GM18868 (cell line): ENCODE results near the gene SLC8A1.

Source experiments
- ATAC-seq: cut with Tn5 transposase; IDR thresholded peaks from one replicate; pipeline ENCODE4 v1.9.1; 2021; ENCODE audit warnings: mild to moderate bottlenecking, moderate library complexity; ENCODE audit not compliant: unreplicated experiment

The SLC8A1 gene

GRCh38 chr2:40248294-40248693 is 203.6 kb downstream of the SLC8A1 start:
- ATAC-seq = no peak

GRCh38 chr2:40244675-40245074 is 207.2 kb downstream of the SLC8A1 start:
- ATAC-seq = peak; percentile 87

GRCh38 chr2:40244251-40244650 is 207.6 kb downstream of the SLC8A1 start:
- ATAC-seq = no peak

GRCh38 chr2:40243581-40244187 is 208.2 kb downstream of the SLC8A1 start:
- no peak for ATAC-seq

GRCh38 chr2:40242315-40242714 is 209.6 kb downstream of the SLC8A1 start:
- no peak for ATAC-seq

GRCh38 chr2:40240070-40240469 is 211.8 kb downstream of the SLC8A1 start:
- no peak for ATAC-seq

GRCh38 chr2:40230707-40231432 is 221.0 kb downstream of the SLC8A1 start:
- no peak for ATAC-seq

- no peak for ATAC-seq
Observed at GRCh38 chr2:40230186-40230585, 221.7 kb downstream of the SLC8A1 start.

- no peak for ATAC-seq
Observed at GRCh38 chr2:40228310-40228709, 223.6 kb downstream of the SLC8A1 start.

- ATAC-seq = no peak
Observed at GRCh38 chr2:40227210-40227609, 224.7 kb downstream of the SLC8A1 start.

- no peak for ATAC-seq
Observed at GRCh38 chr2:40226637-40227036, 225.3 kb downstream of the SLC8A1 start.

- ATAC-seq = no peak
Observed at GRCh38 chr2:40225670-40226210, 226.2 kb downstream of the SLC8A1 start.

GRCh38 chr2:40224318-40224717 is 227.6 kb downstream of the SLC8A1 start:
- no peak for ATAC-seq

GRCh38 chr2:40220177-40220925 is 231.5 kb downstream of the SLC8A1 start:
- no peak for ATAC-seq

GRCh38 chr2:40219141-40219540 is 232.7 kb downstream of the SLC8A1 start:
- no peak for ATAC-seq

GRCh38 chr2:40218679-40219078 is 233.2 kb downstream of the SLC8A1 start:
- ATAC-seq = peak; percentile 90

- ATAC-seq = no peak
Observed at GRCh38 chr2:40213619-40214018, 238.3 kb downstream of the SLC8A1 start.

- no peak for ATAC-seq
Observed at GRCh38 chr2:40213071-40213470, 238.8 kb downstream of the SLC8A1 start.

- no peak for ATAC-seq
Observed at GRCh38 chr2:40210968-40211353, 240.9 kb downstream of the SLC8A1 start.

- ATAC-seq = no peak
Observed at GRCh38 chr2:40210344-40210967, 241.4 kb downstream of the SLC8A1 start.

- no peak for ATAC-seq
Observed at GRCh38 chr2:40209761-40210160, 242.1 kb downstream of the SLC8A1 start.
